Mesendoderm (in vitro differentiated cells): ENCODE measurements around the gene CGB8.
"Not testable (repeated sequence)": the region's sequence is repeated elsewhere in the genome, so short reads cannot be mapped to it uniquely, and the experiment has no call there.

Source experiments
- DNase-seq: peaks from one replicate; pipeline ENCODE4 v3.0.0; 2013
- H2AK5ac ChIP-seq: 2 replicates; pipeline ENCODE4 v1.6.1; 2013; ENCODE audit warnings: low read length, inconsistent platforms
- H2BK120ac ChIP-seq: 2 replicates; pipeline ENCODE4 v1.6.1; 2013; ENCODE audit warnings: low read depth, mild to moderate bottlenecking, low read length, moderate library complexity, mixed read lengths
- H2BK15ac ChIP-seq: replicated peaks from 2 replicates; pipeline ENCODE4 v1.6.1; 2013; ENCODE audit warnings: low read depth, mild to moderate bottlenecking, moderate library complexity
- H2BK5ac ChIP-seq: 2 replicates; pipeline ENCODE4 v1.6.1; 2013; ENCODE audit warnings: low read length, inconsistent platforms
- H3K18ac ChIP-seq: 2 replicates; pipeline ENCODE4 v1.6.1; 2013; ENCODE audit warnings: mild to moderate bottlenecking, low read length, mixed read lengths
- H3K23ac ChIP-seq: one replicate; pipeline ENCODE4 v1.6.1; 2013; ENCODE audit warnings: low read length
- H3K27ac ChIP-seq: 2 replicates; pipeline ENCODE4 v1.5.1; 2013; ENCODE audit warnings: low read depth, mild to moderate bottlenecking, inconsistent platforms, low read length, moderate library complexity
- H3K27me3 ChIP-seq: 2 replicates; pipeline ENCODE4 v1.6.1; 2013; ENCODE audit warnings: low read length, control low read depth, mild to moderate bottlenecking, inconsistent platforms; ENCODE audit not compliant: insufficient read depth, poor library complexity
- H3K36me3 ChIP-seq: 2 replicates; pipeline ENCODE4 v1.6.1; 2013; ENCODE audit warnings: low read length, inconsistent platforms; ENCODE audit not compliant: control insufficient read depth, insufficient read depth
- H3K4ac ChIP-seq: one replicate; pipeline ENCODE4 v1.6.1; 2013; ENCODE audit warnings: low read depth, mild to moderate bottlenecking, low read length, moderate library complexity
- H3K4me1 ChIP-seq: 2 replicates; pipeline ENCODE4 v1.6.1; 2013; ENCODE audit warnings: low read depth, low read length, inconsistent platforms; ENCODE audit not compliant: control insufficient read depth
- H3K4me2 ChIP-seq: 2 replicates; pipeline ENCODE4 v1.6.1; 2013; ENCODE audit warnings: low read length
- H3K4me3 ChIP-seq: 2 replicates; pipeline ENCODE4 v1.5.1; 2013; ENCODE audit warnings: mild to moderate bottlenecking, low read length
- H3K56ac ChIP-seq: one replicate; pipeline ENCODE4 v1.6.1; 2013; ENCODE audit warnings: low read length
- H3K79me1 ChIP-seq: 2 replicates; pipeline ENCODE4 v1.6.1; 2013; ENCODE audit warnings: low read length, inconsistent platforms
- H3K79me2 ChIP-seq: 2 replicates; pipeline ENCODE4 v1.6.1; 2013; ENCODE audit warnings: mild to moderate bottlenecking, low read length; ENCODE audit not compliant: control insufficient read depth, insufficient read depth
- H3K9ac ChIP-seq: 2 replicates; pipeline ENCODE4 v1.6.1; 2013; ENCODE audit warnings: low read length, inconsistent platforms
- H4K5ac ChIP-seq: one replicate; pipeline ENCODE4 v1.6.1; 2013; ENCODE audit warnings: low read length
- H4K8ac ChIP-seq: one replicate; pipeline ENCODE4 v1.6.1; 2013; ENCODE audit warnings: low read depth, mild to moderate bottlenecking, control low read depth, low read length, moderate library complexity
- WGBS: extraction: QIAGEN DNeasy Blood & Tissue Kit; methylation state at CpG from one replicate; pipeline ENCODE4 v1.1.7; 2013; ENCODE audit warnings: low lambda C conversion rate, missing lambda C conversion rate; ENCODE audit not compliant: insufficient coverage; ENCODE audit errors: extremely low coverage; 5-methylcytosine and 5-hydroxymethylcytosine counted together

Gene CGB8

DNA sequence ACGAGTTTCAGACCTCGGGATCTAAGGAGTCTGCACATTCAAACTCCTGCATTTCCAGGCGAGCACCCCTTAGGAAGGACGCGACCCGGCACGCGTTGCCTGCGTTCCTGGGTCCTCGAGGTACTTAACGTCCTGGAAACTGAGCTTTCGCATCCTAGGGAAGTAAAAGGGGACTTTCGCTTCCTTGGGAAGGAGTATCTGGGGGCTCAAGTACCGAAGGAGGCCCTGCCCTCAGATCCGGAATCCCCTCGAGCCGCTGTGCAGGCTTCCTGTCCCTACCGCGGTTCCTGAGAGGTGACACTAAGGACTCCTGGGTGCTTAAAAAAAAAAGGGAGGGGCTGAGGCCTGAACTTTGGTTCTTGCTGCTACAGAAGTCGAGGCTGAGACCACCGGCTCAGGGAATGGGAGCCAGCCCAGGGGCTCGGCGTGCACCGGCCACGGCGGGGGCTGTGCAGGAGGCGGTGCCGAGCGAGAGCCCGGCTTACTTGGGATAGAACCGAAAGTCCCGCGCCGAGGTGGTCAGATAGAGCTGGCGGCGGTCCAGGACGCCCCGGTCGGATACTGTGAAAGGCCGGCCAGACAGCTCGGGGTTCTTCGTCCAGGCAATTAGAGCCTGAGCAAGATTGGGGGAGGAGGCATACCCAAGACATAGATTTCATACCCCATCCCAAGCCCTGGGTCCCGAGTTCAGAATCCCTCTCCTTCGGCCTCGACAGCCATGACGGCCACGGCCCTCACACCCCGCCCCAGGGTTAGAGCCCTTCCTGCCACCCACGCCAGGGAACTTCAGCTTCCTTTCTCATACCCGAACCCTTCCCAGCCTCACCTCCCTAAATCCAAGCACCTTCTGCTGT lies 30.3 kb downstream of the CGB8 start:
- not testable (repeated sequence) for H3K4ac ChIP-seq, H3K27ac ChIP-seq, H3K4me1 ChIP-seq, H4K5ac ChIP-seq, H3K79me2 ChIP-seq, H3K36me3 ChIP-seq, H2BK120ac ChIP-seq, H3K4me3 ChIP-seq, H3K27me3 ChIP-seq, DNase-seq, H3K18ac ChIP-seq, H2BK15ac ChIP-seq, H3K4me2 ChIP-seq, H2AK5ac ChIP-seq, H3K23ac ChIP-seq, H4K8ac ChIP-seq, H2BK5ac ChIP-seq, H3K79me1 ChIP-seq
- Histone ChIP-seq H3K9ac (peak overlapping the region; percentile 57), H3K56ac (peak overlapping the region; percentile 60)
- no CpG with 5 or more reads among the region's 50 CpGs for WGBS

DNA sequence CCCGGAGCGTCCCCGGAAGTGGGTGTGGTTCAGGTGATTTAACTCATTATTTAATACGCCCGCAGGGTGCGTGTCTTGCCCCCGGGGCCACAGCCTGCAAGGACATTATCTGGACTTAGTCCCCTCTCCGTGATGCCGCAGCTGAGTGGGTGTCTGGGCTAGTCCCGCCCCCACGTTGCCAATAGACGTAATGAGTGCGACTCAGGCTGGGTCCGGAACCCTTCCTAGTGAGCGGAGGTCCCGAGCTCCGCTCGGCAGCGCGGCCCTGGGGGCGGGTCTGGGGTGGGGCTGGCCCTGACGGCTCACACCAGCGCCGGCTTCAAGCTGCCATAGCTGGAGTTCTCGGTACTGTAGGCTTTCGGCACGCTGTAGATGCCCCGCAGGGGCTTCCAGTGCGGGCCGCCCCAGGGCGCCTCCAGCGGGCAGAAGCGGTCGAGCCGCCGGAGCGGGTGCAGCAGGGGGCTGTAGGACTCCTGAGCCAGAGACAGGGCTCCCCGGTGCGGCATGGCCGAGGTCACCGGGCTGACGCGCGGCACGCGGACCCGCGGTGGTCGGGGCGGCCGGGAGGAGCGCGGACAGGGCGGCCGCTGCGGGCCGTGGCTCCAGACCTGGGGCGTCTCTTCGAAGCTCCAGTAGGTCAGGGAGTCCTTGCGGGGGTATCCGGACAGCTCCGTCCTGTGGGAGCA lies 31.1 kb downstream of the CGB8 start:
- Histone ChIP-seq H3K27me3 (no peaks in the 10 kb centered on the region), H4K5ac (no peak overlapping the region), H2BK15ac (no peak overlapping the region), H3K4me2 (peak overlapping the region; percentile 44), H3K27ac (no peak overlapping the region), H3K79me2 (no peaks in the 10 kb centered on the region), H3K4ac (no peak overlapping the region), H3K79me1 (no peaks in the 10 kb centered on the region), H3K4me3 (no peak overlapping the region), H3K9ac (peak overlapping the region; percentile 57), H3K4me1 (no peaks in the 10 kb centered on the region), H2AK5ac (no peak overlapping the region), H2BK120ac (no peak overlapping the region), H3K23ac (no peak overlapping the region), H3K18ac (no peak overlapping the region), H4K8ac (no peak overlapping the region), H2BK5ac (no peak overlapping the region), H3K36me3 (no peaks in the 10 kb centered on the region), H3K56ac (peak overlapping the region; percentile 58)
- peak; percentile 73 for DNase-seq
- no CpG with 5 or more reads among the region's 62 CpGs for WGBS

DNA sequence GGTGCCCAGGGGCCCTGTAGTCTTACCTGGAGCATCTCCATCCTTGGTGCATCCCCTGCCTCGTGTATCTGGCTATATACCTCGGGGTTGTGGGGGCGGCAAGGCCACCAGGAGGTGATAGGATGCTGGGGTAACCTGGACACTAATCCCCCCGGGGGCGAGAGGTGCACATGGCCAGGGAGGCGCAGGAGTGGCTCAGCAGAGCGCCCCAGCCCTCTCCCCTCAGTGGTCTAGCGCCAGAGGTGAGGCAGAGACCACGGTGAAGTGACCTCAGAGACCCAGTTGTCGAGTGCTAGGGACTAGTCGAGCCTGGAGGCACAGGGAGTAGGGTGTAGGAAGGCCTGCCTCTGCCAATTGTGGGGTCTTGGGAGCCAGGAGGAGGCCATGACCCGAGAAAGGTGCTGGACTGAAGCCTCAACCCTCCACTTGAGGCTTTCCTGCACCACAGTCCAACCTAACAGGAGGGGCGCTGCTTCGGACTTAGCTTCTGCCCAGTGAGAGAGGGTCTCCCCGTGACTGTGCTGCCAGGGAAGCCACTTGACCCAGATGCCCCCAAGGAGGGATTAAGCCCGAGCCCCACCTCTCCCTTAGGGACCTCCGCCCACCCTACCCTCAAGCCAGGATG lies 31.8 kb downstream of the CGB8 start, which contains the start of gene LHB:
Gene LHB (minus strand): TSS at position 51 of the 625 bp plus-strand sequence. CDS start 10 bp downstream, at position 41.
- Histone ChIP-seq H2BK120ac (no peak within 1 kb of the TSS), H2AK5ac (no peak within 1 kb of the TSS), H3K27ac (no peak within 1 kb of the TSS), H3K56ac (peak within 1 kb of the TSS; percentile 58), H3K18ac (no peak within 1 kb of the TSS), H2BK15ac (no peak within 1 kb of the TSS), H3K4me2 (peak within 1 kb of the TSS; percentile 44), H3K9ac (peak within 1 kb of the TSS; percentile 57), H3K4ac (no peak within 1 kb of the TSS), H4K8ac (no peak within 1 kb of the TSS), H3K4me3 (no peak within 1 kb of the TSS), H3K79me1 (no peaks in the 10 kb centered on the region), H3K36me3 (no peaks in the 10 kb centered on the region), H3K23ac (no peak within 1 kb of the TSS), H2BK5ac (no peak within 1 kb of the TSS), H3K27me3 (no peaks in the 10 kb centered on the region), H3K4me1 (no peaks in the 10 kb centered on the region), H4K5ac (no peak within 1 kb of the TSS), H3K79me2 (no peaks in the 10 kb centered on the region)
- WGBS: no CpG with 5 or more reads among the region's 17 CpGs
- no peak for DNase-seq

DNA sequence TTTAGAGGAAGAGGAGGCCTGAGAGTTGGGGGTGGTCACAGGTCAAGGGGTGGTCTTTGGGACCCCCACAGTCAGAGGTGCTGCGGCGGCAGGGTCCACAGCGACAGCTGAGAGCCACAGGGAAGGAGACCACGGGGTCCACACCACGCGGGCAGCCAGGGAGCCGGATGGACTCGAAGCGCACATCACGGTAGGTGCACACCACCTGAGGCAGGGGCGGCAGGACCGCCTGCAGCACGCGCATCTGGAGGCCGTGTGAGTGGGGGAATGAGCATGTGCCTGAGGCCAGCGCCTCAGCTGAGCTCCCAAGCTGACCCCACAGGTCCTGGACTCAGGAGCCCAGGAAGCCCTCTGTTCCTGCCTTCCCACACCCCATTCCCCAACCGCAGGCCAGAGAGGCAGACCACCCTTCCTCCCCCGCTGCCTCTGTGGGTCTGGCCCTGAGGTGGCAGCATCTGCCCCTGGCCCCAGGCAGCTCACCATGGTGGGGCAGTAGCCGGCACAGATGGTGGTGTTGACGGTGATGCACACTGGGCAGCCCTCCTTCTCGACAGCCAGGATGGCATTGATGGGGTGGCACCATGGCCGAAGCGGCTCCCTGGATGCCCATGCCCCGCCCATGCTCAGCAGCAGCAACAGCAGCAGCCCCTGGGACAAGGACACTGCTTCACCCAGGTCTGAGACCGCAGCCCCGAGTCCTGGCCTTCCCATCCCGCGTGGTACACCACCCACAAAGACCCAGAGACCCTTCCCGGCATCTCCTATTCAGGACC lies 32.7 kb downstream of the CGB8 start:
- H3K27me3 ChIP-seq: no peaks in the 10 kb centered on the region
- no peak for DNase-seq

DNA sequence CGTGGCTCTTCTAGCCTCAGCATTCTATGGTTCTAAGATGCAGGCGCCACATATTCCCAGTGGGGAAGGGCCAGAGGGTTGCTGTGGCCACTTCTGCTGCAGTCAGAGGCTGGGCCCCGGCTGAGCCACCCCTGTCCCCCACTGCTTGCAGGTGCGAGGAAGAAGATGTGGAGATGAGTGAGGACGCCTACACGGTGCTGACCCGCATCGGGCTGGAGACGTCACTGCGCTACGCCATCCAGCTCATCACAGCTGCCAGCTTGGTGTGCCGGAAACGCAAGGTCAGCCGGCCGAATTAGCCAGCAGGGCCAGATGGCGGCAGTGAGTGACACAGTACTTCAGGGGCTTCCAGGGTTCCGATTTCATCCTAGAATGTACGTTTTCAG lies 34.0 kb downstream of the CGB8 start:
- Histone ChIP-seq H3K4ac (no peak overlapping the region), H3K79me1 (no peaks in the 10 kb centered on the region), H3K4me2 (no peak overlapping the region), H3K23ac (no peak overlapping the region), H3K9ac (no peak overlapping the region), H3K79me2 (no peaks in the 10 kb centered on the region), H4K8ac (no peak overlapping the region), H4K5ac (no peak overlapping the region), H3K4me1 (no peaks in the 10 kb centered on the region), H3K4me3 (no peak overlapping the region), H3K56ac (no peak overlapping the region), H2AK5ac (no peak overlapping the region), H3K36me3 (peaks cover 6% of the 10 kb centered on the region), H3K27ac (no peak overlapping the region), H2BK5ac (no peak overlapping the region), H2BK15ac (no peak overlapping the region), H2BK120ac (no peak overlapping the region), H3K27me3 (no peaks in the 10 kb centered on the region), H3K18ac (no peak overlapping the region)
- WGBS: no CpG with 5 or more reads among the region's 18 CpGs
- DNase-seq: no peak

More for the DNA sequence above, 32.7 kb downstream of the CGB8 start:
- Histone ChIP-seq H3K79me2 (no peaks in the 10 kb centered on the region), H3K4ac (no peak overlapping the region), H2AK5ac (no peak overlapping the region), H2BK120ac (no peak overlapping the region), H2BK15ac (no peak overlapping the region), H4K5ac (no peak overlapping the region), H3K4me1 (no peaks in the 10 kb centered on the region), H3K4me3 (no peak overlapping the region), H3K9ac (no peak overlapping the region), H3K36me3 (peaks cover 2% of the 10 kb centered on the region), H3K27ac (no peak overlapping the region), H3K79me1 (no peaks in the 10 kb centered on the region), H3K23ac (no peak overlapping the region), H3K56ac (no peak overlapping the region), H3K4me2 (no peak overlapping the region), H3K18ac (no peak overlapping the region), H4K8ac (no peak overlapping the region), H2BK5ac (no peak overlapping the region)
- no CpG with 5 or more reads among the region's 29 CpGs for WGBS
